KMS-11 (cell line): Measurements from ENCODE around the gene PLEKHF1.

Experiments used
- H2AFZ ChIP-seq: fragments of 200-600 bp; sonication (generic); 2 replicates; pipeline ENCODE4 v1.6.1; 2016; ENCODE audit warnings: antibody characterized with exemption, mixed run types, low read depth
- H3K27ac ChIP-seq: fragments of 200-600 bp; sonication (generic); 2 replicates; pipeline ENCODE4 v1.6.1; 2016; ENCODE audit warnings: mild to moderate bottlenecking, mixed run types
- H3K27me3 ChIP-seq: fragments of 200-600 bp; sonication (generic); 2 replicates; pipeline ENCODE4 v1.6.1; 2017; ENCODE audit warnings: mild to moderate bottlenecking, low read depth, mixed run types, moderate library complexity; ENCODE audit not compliant: insufficient read depth
- H3K36me3 ChIP-seq: fragments of 200-600 bp; sonication (generic); 2 replicates; pipeline ENCODE4 v1.6.1; 2017; ENCODE audit warnings: mild to moderate bottlenecking, mixed run types; ENCODE audit not compliant: insufficient read depth
- H3K4me1 ChIP-seq: fragments of 200-600 bp; sonication (generic); 2 replicates; pipeline ENCODE4 v1.6.1; 2016; ENCODE audit warnings: mild to moderate bottlenecking, low read depth, mixed run types; ENCODE audit not compliant: poor library complexity, severe bottlenecking
- H3K4me2 ChIP-seq: fragments of 200-600 bp; sonication (generic); 2 replicates; pipeline ENCODE4 v1.7.0; 2016; ENCODE audit warnings: mild to moderate bottlenecking, mixed run types
- H3K4me3 ChIP-seq: fragments of 200-600 bp; sonication (generic); IDR thresholded peaks from 2 replicates; pipeline ENCODE4 v1.6.1; 2017; ENCODE audit warnings: low read depth, low read length, mixed read lengths; ENCODE audit not compliant: insufficient read depth
- H3K79me2 ChIP-seq: fragments of 200-600 bp; sonication (generic); 2 replicates; pipeline ENCODE4 v1.6.1; 2016; ENCODE audit warnings: low read depth, mixed run types; ENCODE audit not compliant: insufficient read depth
- H3K9ac ChIP-seq: fragments of 200-600 bp; sonication (generic); 2 replicates; pipeline ENCODE4 v1.6.1; 2016; ENCODE audit warnings: mild to moderate bottlenecking, mixed run types
- H4K20me1 ChIP-seq: fragments of 200-600 bp; sonication (generic); 2 replicates; pipeline ENCODE4 v1.6.1; 2016; ENCODE audit warnings: mild to moderate bottlenecking, mixed run types; ENCODE audit not compliant: insufficient read depth
- TF ChIP-seq, protein P1 (sequence below): fragments of 200-600 bp; sonication (generic); conservative IDR thresholded peaks from 2 replicates; pipeline ENCODE4 v1.6.1; 2017; ENCODE audit warnings: low read depth, mild to moderate bottlenecking, antibody characterized with exemption, low read length, moderate library complexity, mixed read lengths

PLEKHF1 gene

DNA sequence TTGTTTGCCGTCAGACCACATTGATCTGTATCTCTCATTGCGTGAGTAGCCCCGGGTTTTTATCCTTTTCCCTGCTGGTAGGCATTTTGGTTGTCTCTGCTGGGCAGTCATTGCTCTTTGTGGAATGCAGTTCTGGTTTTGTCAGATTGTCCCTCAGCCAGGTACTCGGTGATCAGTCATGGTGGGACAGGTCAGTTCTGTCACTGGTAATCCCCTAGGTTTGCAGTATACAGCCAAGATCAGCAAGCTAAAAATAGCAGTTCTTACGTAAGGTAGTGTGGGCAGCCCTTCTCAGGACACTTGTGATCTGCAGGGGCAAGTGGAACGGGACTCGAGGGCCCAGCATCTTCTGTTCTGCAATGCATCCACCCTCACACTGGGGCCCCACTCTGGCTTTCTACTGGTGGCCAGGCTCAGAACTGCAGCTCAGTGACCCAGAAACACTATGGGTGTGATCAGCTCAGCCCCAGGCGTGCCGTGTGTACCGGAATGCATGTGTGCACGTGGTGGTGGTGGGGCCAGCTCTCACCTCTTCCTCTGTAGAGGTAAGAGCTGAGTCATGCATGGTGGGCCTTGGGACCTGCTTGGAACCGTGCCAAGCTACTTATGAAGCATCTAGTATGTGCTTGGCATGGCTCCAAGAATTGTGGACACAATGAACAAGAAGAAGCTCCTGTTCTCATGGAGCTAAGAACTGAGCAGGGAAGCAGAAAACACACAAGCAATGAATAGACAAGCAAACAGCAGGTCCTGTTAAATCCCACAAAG, 6.3 kb downstream of the PLEKHF1 start:
- H2AFZ ChIP-seq, result no peak overlapping the region
- TF ChIP-seq, protein P1, sequence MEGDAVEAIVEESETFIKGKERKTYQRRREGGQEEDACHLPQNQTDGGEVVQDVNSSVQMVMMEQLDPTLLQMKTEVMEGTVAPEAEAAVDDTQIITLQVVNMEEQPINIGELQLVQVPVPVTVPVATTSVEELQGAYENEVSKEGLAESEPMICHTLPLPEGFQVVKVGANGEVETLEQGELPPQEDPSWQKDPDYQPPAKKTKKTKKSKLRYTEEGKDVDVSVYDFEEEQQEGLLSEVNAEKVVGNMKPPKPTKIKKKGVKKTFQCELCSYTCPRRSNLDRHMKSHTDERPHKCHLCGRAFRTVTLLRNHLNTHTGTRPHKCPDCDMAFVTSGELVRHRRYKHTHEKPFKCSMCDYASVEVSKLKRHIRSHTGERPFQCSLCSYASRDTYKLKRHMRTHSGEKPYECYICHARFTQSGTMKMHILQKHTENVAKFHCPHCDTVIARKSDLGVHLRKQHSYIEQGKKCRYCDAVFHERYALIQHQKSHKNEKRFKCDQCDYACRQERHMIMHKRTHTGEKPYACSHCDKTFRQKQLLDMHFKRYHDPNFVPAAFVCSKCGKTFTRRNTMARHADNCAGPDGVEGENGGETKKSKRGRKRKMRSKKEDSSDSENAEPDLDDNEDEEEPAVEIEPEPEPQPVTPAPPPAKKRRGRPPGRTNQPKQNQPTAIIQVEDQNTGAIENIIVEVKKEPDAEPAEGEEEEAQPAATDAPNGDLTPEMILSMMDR, result no peak
- H3K27ac ChIP-seq, result no peak overlapping the region
- no peaks in the 10 kb centered on the region for H3K4me1 ChIP-seq
- H4K20me1 ChIP-seq, result no peaks in the 10 kb centered on the region
- H3K27me3 ChIP-seq, result no peaks in the 10 kb centered on the region
- no peak overlapping the region for H3K9ac ChIP-seq
- no peaks in the 10 kb centered on the region for H3K79me2 ChIP-seq
- H3K36me3 ChIP-seq, result no peaks in the 10 kb centered on the region
- no peak overlapping the region for H3K4me2 ChIP-seq
- no peak overlapping the region for H3K4me3 ChIP-seq

DNA sequence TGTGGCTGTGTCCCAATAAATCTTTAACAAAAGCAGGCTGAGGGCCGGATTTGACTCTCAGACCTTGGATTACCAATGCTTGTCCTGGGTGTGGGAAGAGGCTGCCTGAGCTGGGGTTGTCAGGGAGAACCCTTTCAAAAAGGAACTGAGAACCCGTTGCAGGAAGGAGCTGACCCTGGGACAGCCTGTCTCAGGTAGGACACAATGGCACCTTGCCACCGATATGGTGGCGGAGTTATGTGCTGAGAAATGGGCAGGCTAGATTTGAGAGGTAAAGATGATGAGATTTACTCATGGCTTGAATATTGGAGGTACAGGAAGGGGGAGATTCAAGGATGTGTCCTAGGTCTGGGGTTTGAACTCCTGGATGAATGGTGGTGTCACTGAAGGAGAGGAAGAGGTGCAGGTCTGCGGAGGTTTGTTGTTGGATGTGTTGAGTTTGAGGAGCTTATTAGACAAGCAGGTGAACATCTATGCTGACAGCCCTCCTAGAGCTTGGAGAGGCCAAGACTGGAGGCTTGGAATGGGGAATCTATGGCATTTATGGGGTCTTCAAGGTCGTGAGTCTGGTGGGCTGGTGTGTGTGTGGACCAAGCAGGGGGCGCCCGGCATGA, 7.2 kb downstream of the PLEKHF1 start:
- Histone ChIP-seq H3K27ac (no peak overlapping the region), H3K4me2 (no peak overlapping the region), H3K4me1 (no peaks in the 10 kb centered on the region), H3K9ac (no peak overlapping the region), H3K79me2 (no peaks in the 10 kb centered on the region), H3K36me3 (no peaks in the 10 kb centered on the region), H4K20me1 (no peaks in the 10 kb centered on the region), H2AFZ (no peak overlapping the region), H3K27me3 (no peaks in the 10 kb centered on the region), H3K4me3 (no peak overlapping the region)
- TF ChIP-seq, protein P1, result no peak

DNA sequence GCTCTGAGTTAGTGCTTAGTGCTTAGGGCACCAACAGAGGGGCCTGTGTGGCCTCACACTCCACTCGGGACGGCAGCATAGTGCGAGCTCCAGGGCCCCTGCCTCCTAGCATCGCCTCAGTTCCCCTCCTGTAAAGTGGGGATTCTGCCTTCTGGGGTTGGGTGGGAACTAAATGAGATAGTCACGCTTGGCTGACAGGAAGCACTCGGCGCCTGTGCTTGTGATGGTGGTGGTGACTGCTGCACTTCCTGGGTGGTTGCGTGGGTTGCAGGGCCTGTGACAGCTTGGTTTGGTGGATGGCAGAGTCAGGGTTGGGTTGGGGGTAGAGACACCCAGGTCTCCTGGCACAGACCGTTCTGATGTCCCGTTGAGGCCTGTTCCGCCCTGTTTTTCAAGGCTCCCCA, 7.7 kb downstream of the PLEKHF1 start:
- no peaks in the 10 kb centered on the region for H3K79me2 ChIP-seq
- no peak overlapping the region for H2AFZ ChIP-seq
- H3K27me3 ChIP-seq, result no peaks in the 10 kb centered on the region
- no peak overlapping the region for H3K9ac ChIP-seq
- no peak overlapping the region for H3K27ac ChIP-seq
- TF ChIP-seq, protein P1, result no peak
- H3K4me3 ChIP-seq, result no peak overlapping the region
- H3K4me1 ChIP-seq, result no peaks in the 10 kb centered on the region
- H3K4me2 ChIP-seq, result no peak overlapping the region
- H4K20me1 ChIP-seq, result no peaks in the 10 kb centered on the region
- H3K36me3 ChIP-seq, result no peaks in the 10 kb centered on the region

DNA sequence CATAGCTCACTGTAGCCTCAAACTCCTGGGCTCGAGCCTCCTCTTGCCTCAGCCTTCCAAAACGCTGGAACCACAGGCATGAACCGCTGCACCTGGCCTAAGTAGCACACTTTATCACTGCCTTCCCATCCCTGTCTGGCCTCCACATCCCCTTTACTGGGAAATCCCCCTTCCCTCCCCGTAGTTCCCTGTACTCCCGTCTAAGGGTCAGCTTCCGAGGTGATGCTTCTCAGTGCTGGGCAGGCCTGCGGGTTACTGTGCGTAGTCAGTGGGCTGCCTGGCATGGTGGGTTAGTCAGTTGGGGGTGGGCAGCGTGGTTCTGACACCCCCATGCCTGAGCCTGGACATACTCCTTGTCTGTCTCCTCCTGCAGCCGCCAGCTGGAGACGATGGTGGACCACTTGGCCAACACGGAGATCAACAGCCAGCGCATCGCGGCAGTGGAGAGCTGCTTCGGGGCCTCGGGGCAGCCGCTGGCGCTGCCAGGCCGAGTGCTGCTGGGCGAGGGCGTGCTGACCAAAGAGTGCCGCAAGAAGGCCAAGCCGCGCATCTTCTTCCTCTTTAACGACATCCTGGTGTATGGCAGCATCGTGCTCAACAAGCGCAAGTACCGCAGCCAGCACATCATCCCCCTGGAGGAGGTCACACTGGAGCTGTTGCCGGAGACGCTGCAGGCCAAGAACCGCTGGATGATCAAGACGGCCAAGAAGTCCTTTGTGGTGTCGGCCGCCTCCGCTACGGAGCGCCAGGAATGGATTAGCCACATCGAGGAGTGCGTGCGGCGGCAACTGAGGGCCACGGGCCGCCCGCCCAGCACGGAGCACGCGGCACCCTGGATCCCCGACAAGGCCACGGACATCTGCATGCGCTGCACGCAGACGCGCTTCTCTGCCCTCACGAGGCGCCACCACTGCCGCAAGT, 8.4 kb downstream of the PLEKHF1 start:
- TF ChIP-seq, protein P1, result no peak
- no peaks in the 10 kb centered on the region for H3K79me2 ChIP-seq
- H2AFZ ChIP-seq, result no peak overlapping the region
- H3K4me1 ChIP-seq, result no peaks in the 10 kb centered on the region
- no peaks in the 10 kb centered on the region for H3K27me3 ChIP-seq
- H4K20me1 ChIP-seq, result no peaks in the 10 kb centered on the region
- no peaks in the 10 kb centered on the region for H3K36me3 ChIP-seq
- no peak overlapping the region for H3K4me3 ChIP-seq
- no peak overlapping the region for H3K27ac ChIP-seq
- no peak overlapping the region for H3K9ac ChIP-seq
- no peak overlapping the region for H3K4me2 ChIP-seq
